H9 (cell line): ENCODE data around the gene GALNT10. TPM values are rescaled to one million over a fixed set of nuclear protein-coding genes. Genes with fewer than 3 reads are reported as not detected.

Source experiments
- DNase-seq: peaks from one replicate; pipeline ENCODE4 v3.0.0-alpha.2; 2017
- H2AFZ ChIP-seq: one replicate; pipeline ENCODE4 v1.6.1; 2013; ENCODE audit warnings: mild to moderate bottlenecking, low read length, control low read depth, moderate library complexity
- H2AK5ac ChIP-seq: 2 replicates; pipeline ENCODE4 v1.6.1; 2013; ENCODE audit warnings: low read length, control low read depth, mixed read lengths; ENCODE audit not compliant: insufficient read length
- H2BK120ac ChIP-seq: one replicate; pipeline ENCODE4 v1.6.1; 2013; ENCODE audit warnings: low read depth, mild to moderate bottlenecking, low read length, control low read depth, inconsistent platforms; ENCODE audit not compliant: poor library complexity, severe bottlenecking
- H2BK12ac ChIP-seq: 2 replicates; pipeline ENCODE4 v1.6.1; 2013; ENCODE audit warnings: low read length, control low read depth, mixed read lengths, low read depth; ENCODE audit not compliant: insufficient read length
- H2BK15ac ChIP-seq: 2 replicates; pipeline ENCODE4 v1.6.1; 2013; ENCODE audit warnings: low read depth, low read length, control low read depth
- H2BK20ac ChIP-seq: one replicate; pipeline ENCODE4 v1.6.1; 2013; ENCODE audit warnings: low read depth, mild to moderate bottlenecking, low read length, control low read depth, inconsistent platforms; ENCODE audit not compliant: poor library complexity, severe bottlenecking
- H2BK5ac ChIP-seq: 2 replicates; pipeline ENCODE4 v1.6.1; 2013; ENCODE audit warnings: low read length, control low read depth, mixed read lengths; ENCODE audit not compliant: insufficient read length
- H3K14ac ChIP-seq: 2 replicates; pipeline ENCODE4 v1.6.1; 2013; ENCODE audit warnings: low read length, control low read depth; ENCODE audit not compliant: insufficient read depth
- H3K18ac ChIP-seq: 2 replicates; pipeline ENCODE4 v1.6.1; 2013; ENCODE audit warnings: low read depth, mild to moderate bottlenecking, mixed read lengths, low read length, control low read depth; ENCODE audit not compliant: insufficient read length
- H3K23ac ChIP-seq: 2 replicates; pipeline ENCODE4 v1.6.1; 2013; ENCODE audit warnings: low read length, control low read depth, mixed read lengths, low read depth; ENCODE audit not compliant: insufficient read length
- H3K23me2 ChIP-seq: 2 replicates; pipeline ENCODE4 v1.6.1; 2013; ENCODE audit warnings: low read depth, mild to moderate bottlenecking, mixed read lengths, low read length, control low read depth; ENCODE audit not compliant: insufficient read length, poor library complexity, severe bottlenecking
- H3K27ac ChIP-seq: 2 replicates; pipeline ENCODE4 v1.5.1; 2013; ENCODE audit warnings: low read length, control low read depth, mixed read lengths, low read depth; ENCODE audit not compliant: insufficient read length
- H3K27me3 ChIP-seq: 2 replicates; pipeline ENCODE4 v1.6.1; 2013; ENCODE audit warnings: low read length, control low read depth, inconsistent platforms; ENCODE audit not compliant: insufficient read depth
- H3K4ac ChIP-seq: 2 replicates; pipeline ENCODE4 v1.6.1; 2013; ENCODE audit warnings: low read depth, mild to moderate bottlenecking, control low read depth, inconsistent platforms, low read length, moderate library complexity
- H3K4me1 ChIP-seq: 2 replicates; pipeline ENCODE4 v1.6.1; 2013; ENCODE audit warnings: low read length, control low read depth, inconsistent platforms; ENCODE audit not compliant: insufficient read depth
- H3K4me2 ChIP-seq: 2 replicates; pipeline ENCODE4 v1.6.1; 2013; ENCODE audit warnings: low read length, control low read depth, mixed read lengths; ENCODE audit not compliant: insufficient read length, insufficient read depth
- H3K56ac ChIP-seq: 2 replicates; pipeline ENCODE4 v1.6.1; 2013; ENCODE audit warnings: low read depth, mild to moderate bottlenecking, mixed read lengths, low read length, control low read depth; ENCODE audit not compliant: insufficient read length
- H3K79me1 ChIP-seq: 2 replicates; pipeline ENCODE4 v1.6.1; 2013; ENCODE audit warnings: low read depth, mild to moderate bottlenecking, moderate library complexity, low read length, control low read depth, inconsistent platforms; ENCODE audit not compliant: insufficient read depth, poor library complexity, severe bottlenecking
- H3K79me2 ChIP-seq: 2 replicates; pipeline ENCODE4 v1.6.1; 2013; ENCODE audit warnings: low read length, control low read depth, inconsistent platforms; ENCODE audit not compliant: insufficient read depth
- H3K9ac ChIP-seq: 2 replicates; pipeline ENCODE4 v1.6.1; 2013; ENCODE audit warnings: low read length, control low read depth, mixed read lengths; ENCODE audit not compliant: insufficient read length; ENCODE audit errors: extremely low read depth
- H3K9me3 ChIP-seq: one replicate; pipeline ENCODE4 v1.6.1; 2013; ENCODE audit warnings: low read depth, low read length, inconsistent platforms; ENCODE audit not compliant: control insufficient read depth
- H3T11ph ChIP-seq: one replicate; pipeline ENCODE4 v1.6.1; 2013; ENCODE audit warnings: mild to moderate bottlenecking, low read length, control low read depth, inconsistent platforms
- H4K20me1 ChIP-seq: one replicate; pipeline ENCODE4 v1.6.1; 2013; ENCODE audit not compliant: control insufficient read depth, insufficient read length, insufficient read depth
- H4K5ac ChIP-seq: 2 replicates; pipeline ENCODE4 v1.6.1; 2013; ENCODE audit warnings: low read depth, mild to moderate bottlenecking, mixed read lengths, low read length, control low read depth; ENCODE audit not compliant: insufficient read length
- H4K8ac ChIP-seq: replicated peaks from 2 replicates; pipeline ENCODE4 v1.6.1; 2013; ENCODE audit warnings: low read length, control low read depth, mixed read lengths, low read depth; ENCODE audit not compliant: insufficient read length
- H4K91ac ChIP-seq: 2 replicates; pipeline ENCODE4 v1.6.1; 2013; ENCODE audit warnings: low read depth, mild to moderate bottlenecking, moderate library complexity, mixed read lengths, low read length, control low read depth; ENCODE audit not compliant: insufficient read length
- H3K27ac Mint-ChIP-seq, 3 experiments: 2 replicates in 2 of 3; 3 replicates in 1 of 3; pipeline ENCODE4 v1.8.0; 2020 to 2021; ENCODE audit warnings: mixed read lengths in 3 of 3, mild to moderate bottlenecking in 1 of 3, moderate library complexity in 1 of 3
- H3K27me3 Mint-ChIP-seq: 2 replicates; pipeline ENCODE4 v1.8.0; 2021; ENCODE audit warnings: low read depth, mild to moderate bottlenecking, moderate library complexity, mixed read lengths
- H3K36me3 Mint-ChIP-seq, 3 experiments: 2 replicates in 2 of 3; 3 replicates in 1 of 3; pipeline ENCODE4 v1.8.0; 2020 to 2021; ENCODE audit warnings: low read depth in 3 of 3, mixed read lengths in 3 of 3; ENCODE audit not compliant: insufficient read depth in 1 of 3
- H3K4me1 Mint-ChIP-seq, 2 experiments: 2 replicates each; pipeline ENCODE4 v1.8.0; 2020; ENCODE audit warnings: mixed read lengths in 2 of 2
- H3K4me3 Mint-ChIP-seq, 2 experiments: 2 replicates in 1 of 2; 3 replicates in 1 of 2; pipeline ENCODE4 v1.8.0; 2020 to 2021; ENCODE audit warnings: mild to moderate bottlenecking in 2 of 2, mixed read lengths in 2 of 2, moderate library complexity in 1 of 2
- H3K9me3 Mint-ChIP-seq, 2 experiments: 2 replicates in 1 of 2; 3 replicates in 1 of 2; pipeline ENCODE4 v1.8.0; 2020; ENCODE audit warnings: mild to moderate bottlenecking in 2 of 2, mixed read lengths in 2 of 2, moderate library complexity in 1 of 2
- WGBS: extraction: QIAGEN DNeasy Blood & Tissue Kit; methylation state at CpG from one replicate; pipeline ENCODE4 v1.1.7; 2013; ENCODE audit warnings: missing lambda C conversion rate, low lambda C conversion rate, mixed read lengths; ENCODE audit not compliant: insufficient read length; ENCODE audit errors: extremely low coverage; 5-methylcytosine and 5-hydroxymethylcytosine counted together
- total RNA-seq: library from RNA; stranded (reverse); gene quantifications from 2 replicates; pipeline ENCODE4 v1.2.1, GENCODE V29; 2021
- TF ChIP-seq, protein P1 (sequence below): fragments of 200-600 bp; sonication (generic); conservative IDR thresholded peaks from 3 replicates; pipeline ENCODE4 v1.8.0; 2021; ENCODE audit warnings: antibody characterized with exemption, mild to moderate bottlenecking

The GALNT10 gene
- total RNA-seq, 1 experiment from 2014 or later = 15.4 TPM

- Histone ChIP-seq H2BK15ac (no peak overlapping the region), H3K27me3 (no peaks in the 10 kb centered on the region), H4K8ac (no peak overlapping the region), H3K23ac (no peak overlapping the region), H2BK20ac (no peak overlapping the region), H3K27ac (no peak overlapping the region), H2BK12ac (no peak overlapping the region), H3K79me2 (no peaks in the 10 kb centered on the region), H3K4me2 (no peak overlapping the region), H2BK5ac (no peak overlapping the region), H2AK5ac (no peak overlapping the region), H2BK120ac (no peak overlapping the region), H3K18ac (no peak overlapping the region), H3K4ac (no peak overlapping the region), H4K91ac (no peak overlapping the region), H3K56ac (no peak overlapping the region), H3K9ac (no peak overlapping the region), H3K23me2 (no peaks in the 10 kb centered on the region), H2AFZ (no peak overlapping the region), H4K5ac (no peak overlapping the region), H4K20me1 (no peaks in the 10 kb centered on the region), H3K14ac (no peak overlapping the region), H3K79me1 (no peaks in the 10 kb centered on the region), H3K4me1 (peaks cover 2% of the 10 kb centered on the region; the same call in 1 of the 2 replicates), H3T11ph (no peak overlapping the region), H3K9me3 (no peaks in the 10 kb centered on the region)
- H3K36me3 Mint-ChIP-seq = peaks cover 7 to 17% (median 13%) of the 10 kb centered on the region in 3 experiments; a peak in 6 of 7 replicates
- H3K9me3 Mint-ChIP-seq = no peaks in the 10 kb centered on the region; a peak in 1 of 5 replicates
- no peak overlapping the region for H3K27ac Mint-ChIP-seq
- no peak overlapping the region for H3K4me3 Mint-ChIP-seq
- no CpG with 5 or more reads among the region's 5 CpGs for WGBS
- TF ChIP-seq, protein P1, sequence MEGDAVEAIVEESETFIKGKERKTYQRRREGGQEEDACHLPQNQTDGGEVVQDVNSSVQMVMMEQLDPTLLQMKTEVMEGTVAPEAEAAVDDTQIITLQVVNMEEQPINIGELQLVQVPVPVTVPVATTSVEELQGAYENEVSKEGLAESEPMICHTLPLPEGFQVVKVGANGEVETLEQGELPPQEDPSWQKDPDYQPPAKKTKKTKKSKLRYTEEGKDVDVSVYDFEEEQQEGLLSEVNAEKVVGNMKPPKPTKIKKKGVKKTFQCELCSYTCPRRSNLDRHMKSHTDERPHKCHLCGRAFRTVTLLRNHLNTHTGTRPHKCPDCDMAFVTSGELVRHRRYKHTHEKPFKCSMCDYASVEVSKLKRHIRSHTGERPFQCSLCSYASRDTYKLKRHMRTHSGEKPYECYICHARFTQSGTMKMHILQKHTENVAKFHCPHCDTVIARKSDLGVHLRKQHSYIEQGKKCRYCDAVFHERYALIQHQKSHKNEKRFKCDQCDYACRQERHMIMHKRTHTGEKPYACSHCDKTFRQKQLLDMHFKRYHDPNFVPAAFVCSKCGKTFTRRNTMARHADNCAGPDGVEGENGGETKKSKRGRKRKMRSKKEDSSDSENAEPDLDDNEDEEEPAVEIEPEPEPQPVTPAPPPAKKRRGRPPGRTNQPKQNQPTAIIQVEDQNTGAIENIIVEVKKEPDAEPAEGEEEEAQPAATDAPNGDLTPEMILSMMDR = no peak
- no peak for DNase-seq
- H3K4me1 Mint-ChIP-seq = peaks cover 36 to 44% of the 10 kb centered on the region in 2 experiments
- H3K27me3 Mint-ChIP-seq = peaks cover 4% of the 10 kb centered on the region; the same call in 1 of the 2 replicates
These were observed 203.8 kb downstream of the GALNT10 start for GRCh38 chr5:154394307-154394706.
